ENCODE results near the gene FOXK2. TPM values are rescaled to one million over a fixed set of nuclear protein-coding genes. Genes with fewer than 3 reads are reported as not detected.
A peak's percentile ranks its signal among the peaks of the same experiment; 100 is the strongest.

Gene FOXK2
- total and polyA plus RNA-seq, 4 donors: 23.4 to 59.8 (median 33.4) TPM

DNA sequence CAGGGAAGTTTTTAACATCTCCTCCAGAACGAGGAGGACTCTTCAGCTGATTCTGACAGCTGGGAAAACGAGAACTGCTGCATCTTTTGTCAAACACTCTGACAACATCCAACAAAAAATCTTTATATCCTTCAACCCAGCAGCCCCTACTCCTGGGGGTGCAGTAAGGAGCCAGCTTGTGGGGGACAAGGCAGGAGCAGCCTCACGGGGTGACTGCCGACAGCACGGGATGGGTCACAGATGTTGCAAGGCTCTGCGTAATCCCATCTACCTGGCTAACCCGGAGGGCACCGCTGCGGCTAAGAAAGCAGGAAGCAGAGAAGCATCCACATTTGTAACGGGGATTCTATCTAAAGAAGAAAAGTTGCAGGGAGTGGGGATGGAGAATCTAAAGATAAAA, 100.1 kb downstream of the FOXK2 start:
- no peak for DNase-seq
- H3K36me3 ChIP-seq (ENCODE audit: control insufficient read depth in 4 of 4, insufficient read depth in 4 of 4, low read length in 4 of 4): peaks cover 33 to 53% (median 46%) of the 10 kb centered on the region in 4 donors

DNA sequence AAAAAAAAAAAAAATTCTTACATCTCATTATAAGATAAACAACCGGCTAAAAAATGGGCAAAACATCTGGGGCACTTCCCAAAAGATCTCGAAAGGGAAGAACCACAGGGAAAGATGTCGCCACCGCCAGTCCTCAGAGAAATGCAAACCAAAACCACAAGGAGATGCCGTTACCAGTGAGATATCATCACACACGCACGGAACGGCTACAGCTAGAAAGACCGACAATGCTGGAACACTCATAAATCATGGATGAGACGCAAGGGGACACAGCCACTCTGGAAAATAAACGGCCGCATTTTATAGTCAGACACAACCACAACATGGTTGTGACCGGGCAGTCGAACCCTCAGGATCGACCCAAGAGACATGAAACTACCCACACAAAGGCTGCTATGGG, 104.2 kb downstream of the FOXK2 start:
- H3K9ac ChIP-seq (ENCODE audit: insufficient read depth in 1 of 2, low read length in 2 of 2): no peak overlapping the region
- peaks cover 32 to 50% (median 40%) of the 10 kb centered on the region in 4 donors for H3K36me3 ChIP-seq (ENCODE audit: control insufficient read depth in 4 of 4, insufficient read depth in 4 of 4, low read length in 4 of 4)
- H3K4me1 ChIP-seq (ENCODE audit: control insufficient read depth in 5 of 5, insufficient read depth in 5 of 5, low read length in 5 of 5): no peaks in the 10 kb centered on the region
- ATAC-seq (ENCODE audit: insufficient read depth, low FRiP score) (no peak), DNase-seq (peak in 1 of 3 donors; percentile 11)
- no peak overlapping the region for H3K4me3 ChIP-seq
- 31 to 72% methylated on average over 15 of the region's 15 CpGs for WGBS, 2 donors
- H3K27ac ChIP-seq (ENCODE audit: low read depth in 1 of 2, low read length in 1 of 2): no peak overlapping the region
- no peaks in the 10 kb centered on the region for H3K9me3 ChIP-seq (ENCODE audit: control insufficient read depth in 4 of 4, insufficient read depth in 3 of 4, low read length in 3 of 4)
- TF ChIP-seq, protein P1, sequence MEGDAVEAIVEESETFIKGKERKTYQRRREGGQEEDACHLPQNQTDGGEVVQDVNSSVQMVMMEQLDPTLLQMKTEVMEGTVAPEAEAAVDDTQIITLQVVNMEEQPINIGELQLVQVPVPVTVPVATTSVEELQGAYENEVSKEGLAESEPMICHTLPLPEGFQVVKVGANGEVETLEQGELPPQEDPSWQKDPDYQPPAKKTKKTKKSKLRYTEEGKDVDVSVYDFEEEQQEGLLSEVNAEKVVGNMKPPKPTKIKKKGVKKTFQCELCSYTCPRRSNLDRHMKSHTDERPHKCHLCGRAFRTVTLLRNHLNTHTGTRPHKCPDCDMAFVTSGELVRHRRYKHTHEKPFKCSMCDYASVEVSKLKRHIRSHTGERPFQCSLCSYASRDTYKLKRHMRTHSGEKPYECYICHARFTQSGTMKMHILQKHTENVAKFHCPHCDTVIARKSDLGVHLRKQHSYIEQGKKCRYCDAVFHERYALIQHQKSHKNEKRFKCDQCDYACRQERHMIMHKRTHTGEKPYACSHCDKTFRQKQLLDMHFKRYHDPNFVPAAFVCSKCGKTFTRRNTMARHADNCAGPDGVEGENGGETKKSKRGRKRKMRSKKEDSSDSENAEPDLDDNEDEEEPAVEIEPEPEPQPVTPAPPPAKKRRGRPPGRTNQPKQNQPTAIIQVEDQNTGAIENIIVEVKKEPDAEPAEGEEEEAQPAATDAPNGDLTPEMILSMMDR (IDR thresholded peaks at IDR 0.05; ENCODE audit: control extremely low read depth, extremely low read depth): no peak
- no peaks in the 10 kb centered on the region for H3K27me3 ChIP-seq (ENCODE audit: control insufficient read depth in 3 of 3, insufficient read depth in 3 of 3, low read length in 2 of 3)

More for the DNA sequence above, 100.1 kb downstream of the FOXK2 start:
- 82 to 84% methylated on average over 10 of the region's 10 CpGs for WGBS, 2 donors
- no peaks in the 10 kb centered on the region for H3K4me1 ChIP-seq (ENCODE audit: control insufficient read depth in 5 of 5, insufficient read depth in 5 of 5, low read length in 5 of 5)
- H3K27ac ChIP-seq (ENCODE audit: low read depth in 1 of 2, low read length in 1 of 2): no peak overlapping the region
- H3K4me3 ChIP-seq: no peak overlapping the region
- H3K9ac ChIP-seq (ENCODE audit: insufficient read depth in 1 of 2, low read length in 2 of 2): no peak overlapping the region
- no peak for ATAC-seq (ENCODE audit: insufficient read depth, low FRiP score)
- H3K9me3 ChIP-seq (ENCODE audit: control insufficient read depth in 4 of 4, insufficient read depth in 3 of 4, low read length in 3 of 4): no peaks in the 10 kb centered on the region
- no peaks in the 10 kb centered on the region for H3K27me3 ChIP-seq (ENCODE audit: control insufficient read depth in 3 of 3, insufficient read depth in 3 of 3, low read length in 2 of 3)
- TF ChIP-seq, protein P1 (IDR thresholded peaks at IDR 0.05; ENCODE audit: control extremely low read depth, extremely low read depth): no peak

DNA sequence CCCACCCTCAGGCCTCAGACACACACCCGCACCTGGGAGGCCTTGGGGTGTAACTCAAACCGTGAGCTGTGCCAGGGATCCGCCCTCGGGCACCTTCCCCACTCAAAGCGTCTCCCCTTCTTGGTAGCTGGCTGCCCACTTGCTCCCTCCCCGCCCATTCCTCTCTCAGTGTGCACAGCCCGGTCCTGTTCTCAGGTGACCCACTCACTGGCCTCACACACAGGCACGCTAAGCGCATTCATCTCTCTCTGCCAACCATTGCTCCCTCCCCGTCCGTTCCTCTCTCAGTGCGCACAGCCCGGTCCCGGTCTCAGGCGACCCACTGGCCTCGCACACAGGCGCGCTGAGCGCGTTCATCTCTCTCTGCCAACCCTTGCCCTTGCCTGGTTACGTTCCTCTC, 107.9 kb downstream of the FOXK2 start:
- H3K36me3 ChIP-seq (ENCODE audit: control insufficient read depth in 4 of 4, insufficient read depth in 4 of 4, low read length in 4 of 4): peaks cover 21 to 43% (median 24%) of the 10 kb centered on the region in 4 donors
- 93 to 94% methylated on average over 21 of the region's 21 CpGs for WGBS, 2 donors
- no peaks in the 10 kb centered on the region for H3K27me3 ChIP-seq (ENCODE audit: control insufficient read depth in 3 of 3, insufficient read depth in 3 of 3, low read length in 2 of 3)
- H3K4me1 ChIP-seq (ENCODE audit: control insufficient read depth in 5 of 5, insufficient read depth in 5 of 5, low read length in 5 of 5): no peaks in the 10 kb centered on the region
- no peak overlapping the region for H3K9ac ChIP-seq (ENCODE audit: insufficient read depth in 1 of 2, low read length in 2 of 2)
- no peaks in the 10 kb centered on the region for H3K9me3 ChIP-seq (ENCODE audit: control insufficient read depth in 4 of 4, insufficient read depth in 3 of 4, low read length in 3 of 4)
- ATAC-seq (ENCODE audit: insufficient read depth, low FRiP score): no peak
- H3K27ac ChIP-seq (ENCODE audit: low read depth in 1 of 2, low read length in 1 of 2): no peak overlapping the region
- TF ChIP-seq, protein P1 (IDR thresholded peaks at IDR 0.05; ENCODE audit: control extremely low read depth, extremely low read depth): no peak
- H3K4me3 ChIP-seq: no peak overlapping the region
- no peak for DNase-seq

DNA sequence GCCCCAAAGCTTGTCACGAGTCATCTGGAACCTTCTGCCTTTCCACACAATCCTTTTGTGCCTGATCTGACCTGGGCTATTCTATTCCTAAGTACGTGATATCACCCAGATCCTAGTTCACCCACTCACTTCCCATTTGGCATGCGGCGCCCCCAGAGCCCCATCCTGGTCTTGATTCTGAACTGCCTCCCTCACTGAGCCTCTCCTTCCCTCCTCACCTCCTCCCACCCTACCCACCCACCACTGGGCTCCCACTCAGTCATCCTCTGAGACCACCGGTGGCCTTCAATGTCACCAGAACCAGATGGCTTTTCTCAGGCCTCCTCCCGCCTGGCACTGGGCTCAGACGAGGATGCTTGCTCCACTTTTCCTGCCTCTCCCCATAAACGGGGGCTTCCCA, 110.2 kb downstream of the FOXK2 start:
- DNase-seq (no peak), ATAC-seq (ENCODE audit: insufficient read depth, low FRiP score) (no peak)
- Histone ChIP-seq H3K27me3 (ENCODE audit: control insufficient read depth in 3 of 3, insufficient read depth in 3 of 3, low read length in 2 of 3) (no peaks in the 10 kb centered on the region), H3K36me3 (ENCODE audit: control insufficient read depth in 4 of 4, insufficient read depth in 4 of 4, low read length in 4 of 4) (peaks cover 11 to 42% (median 20%) of the 10 kb centered on the region in 4 donors), H3K27ac (ENCODE audit: low read depth in 1 of 2, low read length in 1 of 2) (no peak overlapping the region), H3K4me1 (ENCODE audit: control insufficient read depth in 5 of 5, insufficient read depth in 5 of 5, low read length in 5 of 5) (no peaks in the 10 kb centered on the region), H3K4me3 (no peak overlapping the region), H3K9me3 (ENCODE audit: control insufficient read depth in 4 of 4, insufficient read depth in 3 of 4, low read length in 3 of 4) (no peaks in the 10 kb centered on the region), H3K9ac (ENCODE audit: insufficient read depth in 1 of 2, low read length in 2 of 2) (no peak overlapping the region)
- 91% methylated on average over 8 of the region's 8 CpGs for WGBS, 2 donors
- TF ChIP-seq, protein P1 (IDR thresholded peaks at IDR 0.05; ENCODE audit: control extremely low read depth, extremely low read depth): no peak

Measured in lung (tissue), 12 donors.